Lower lobe of right lung (tissue), 2 donors: Measurements from ENCODE around the gene CCR3. TPM values are rescaled to one million over a fixed set of nuclear protein-coding genes. Genes with fewer than 3 reads are reported as not detected.

ENCODE experiments used
- ATAC-seq, 2 donors: fragments of 200-7000 bp; cut with Tn5 transposase; one replicate each; pipeline ENCODE4 v1.9.1; 2020 to 2022; ENCODE audit warnings: mild to moderate bottlenecking in 2 of 2, moderate library complexity in 2 of 2
- DNase-seq: peaks from one replicate; pipeline ENCODE4 v3.0.0-alpha.2; 2020
- H3K27ac ChIP-seq: fragments of 200-600 bp; one replicate; pipeline ENCODE4 v1.8.0; 2022
- H3K27me3 ChIP-seq: fragments of 200-600 bp; one replicate; pipeline ENCODE4 v1.8.0; 2022; ENCODE audit warnings: low read depth
- H3K36me3 ChIP-seq: fragments of 200-600 bp; one replicate; pipeline ENCODE4 v1.8.0; 2022; ENCODE audit warnings: mild to moderate bottlenecking
- H3K4me1 ChIP-seq: fragments of 200-600 bp; one replicate; pipeline ENCODE4 v1.8.0; 2022
- H3K4me3 ChIP-seq: fragments of 200-600 bp; one replicate; pipeline ENCODE4 v1.8.0; 2022; ENCODE audit warnings: mild to moderate bottlenecking
- H3K9me3 ChIP-seq: fragments of 200-600 bp; one replicate; pipeline ENCODE4 v1.8.0; 2022
- intact Hi-C: fragments of 100-400 bp; cut with DNase I; formaldehyde crosslinking; loops from one replicate; pipeline ENCODE4 v1.11.0; 2022
- total RNA-seq: library from RNA; stranded (reverse); fragmentation: NEBNext Ultra II Directional; extraction: Animal tissue kit (Norgen Biotek cat#: 25700); gene quantifications from one replicate; pipeline ENCODE4 v1.2.1, GENCODE V29; 2021
- TF ChIP-seq, protein P1 (sequence below): fragments of 200-600 bp; IDR thresholded peaks from one replicate; pipeline ENCODE4 v1.8.0; 2022; ENCODE audit warnings: antibody characterized with exemption, mild to moderate bottlenecking
- donor health status: DM: no; HTN: yes; CAD: no; lungs with severe emphysema.

The CCR3 gene
- total RNA-seq, 1 donor from 2014 or later: not detected

DNA sequence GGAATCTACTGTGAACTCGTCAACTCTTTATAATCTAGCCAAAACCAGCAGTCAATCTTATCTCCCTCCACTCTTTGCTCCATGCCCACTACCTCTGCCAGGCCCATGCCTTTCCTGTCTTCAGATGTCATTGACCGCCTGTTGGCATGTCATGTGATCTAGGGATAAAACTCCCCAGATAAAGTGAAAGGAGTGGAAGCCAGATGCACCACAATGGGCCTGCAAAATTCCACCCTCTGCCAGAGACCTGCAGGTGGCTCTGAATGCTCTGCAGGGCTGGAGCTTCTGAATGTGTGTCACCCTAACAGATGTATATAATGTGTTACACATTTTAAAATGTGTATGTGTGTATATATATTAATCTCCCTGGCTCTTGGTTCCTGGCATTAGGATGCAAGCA lies 2.3 kb upstream of the CCR3 start:
- ATAC-seq: no peak
- intact Hi-C loops: no loop called here
- Histone ChIP-seq H3K36me3 (no peaks in the 10 kb centered on the region), H3K9me3 (no peaks in the 10 kb centered on the region), H3K27ac (no peak overlapping the region), H3K4me1 (no peaks in the 10 kb centered on the region), H3K27me3 (no peaks in the 10 kb centered on the region), H3K4me3 (no peak overlapping the region)
- TF ChIP-seq, protein P1, sequence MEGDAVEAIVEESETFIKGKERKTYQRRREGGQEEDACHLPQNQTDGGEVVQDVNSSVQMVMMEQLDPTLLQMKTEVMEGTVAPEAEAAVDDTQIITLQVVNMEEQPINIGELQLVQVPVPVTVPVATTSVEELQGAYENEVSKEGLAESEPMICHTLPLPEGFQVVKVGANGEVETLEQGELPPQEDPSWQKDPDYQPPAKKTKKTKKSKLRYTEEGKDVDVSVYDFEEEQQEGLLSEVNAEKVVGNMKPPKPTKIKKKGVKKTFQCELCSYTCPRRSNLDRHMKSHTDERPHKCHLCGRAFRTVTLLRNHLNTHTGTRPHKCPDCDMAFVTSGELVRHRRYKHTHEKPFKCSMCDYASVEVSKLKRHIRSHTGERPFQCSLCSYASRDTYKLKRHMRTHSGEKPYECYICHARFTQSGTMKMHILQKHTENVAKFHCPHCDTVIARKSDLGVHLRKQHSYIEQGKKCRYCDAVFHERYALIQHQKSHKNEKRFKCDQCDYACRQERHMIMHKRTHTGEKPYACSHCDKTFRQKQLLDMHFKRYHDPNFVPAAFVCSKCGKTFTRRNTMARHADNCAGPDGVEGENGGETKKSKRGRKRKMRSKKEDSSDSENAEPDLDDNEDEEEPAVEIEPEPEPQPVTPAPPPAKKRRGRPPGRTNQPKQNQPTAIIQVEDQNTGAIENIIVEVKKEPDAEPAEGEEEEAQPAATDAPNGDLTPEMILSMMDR: no peak
- no peak for DNase-seq

DNA sequence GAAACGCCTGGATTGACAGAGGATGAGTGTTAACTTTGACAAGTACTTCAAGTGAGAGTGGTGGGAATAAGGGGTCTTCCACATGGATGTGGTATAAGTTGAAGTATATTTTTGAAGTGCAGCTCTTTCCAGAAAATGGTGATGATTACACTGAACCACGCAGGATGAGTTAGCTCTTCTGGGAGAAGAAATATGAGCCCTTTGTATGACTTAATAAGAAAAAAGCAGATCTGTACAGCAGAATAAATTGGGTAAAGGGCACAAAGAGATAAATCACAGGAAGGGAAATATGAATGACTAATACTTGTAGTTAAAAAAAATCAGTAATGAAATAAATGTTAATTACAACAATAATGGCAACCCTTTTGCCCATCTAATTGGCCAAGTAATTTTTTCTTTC lies 1.3 kb downstream of the CCR3 start:
- no peak for DNase-seq
- ATAC-seq: no peak
- no peaks in the 10 kb centered on the region for H3K4me1 ChIP-seq
- TF ChIP-seq, protein P1: no peak
- no peaks in the 10 kb centered on the region for H3K9me3 ChIP-seq
- H3K36me3 ChIP-seq: no peaks in the 10 kb centered on the region
- H3K27me3 ChIP-seq: no peaks in the 10 kb centered on the region
- H3K4me3 ChIP-seq: no peak overlapping the region
- no peak overlapping the region for H3K27ac ChIP-seq
- intact Hi-C loops: no loop called here

DNA sequence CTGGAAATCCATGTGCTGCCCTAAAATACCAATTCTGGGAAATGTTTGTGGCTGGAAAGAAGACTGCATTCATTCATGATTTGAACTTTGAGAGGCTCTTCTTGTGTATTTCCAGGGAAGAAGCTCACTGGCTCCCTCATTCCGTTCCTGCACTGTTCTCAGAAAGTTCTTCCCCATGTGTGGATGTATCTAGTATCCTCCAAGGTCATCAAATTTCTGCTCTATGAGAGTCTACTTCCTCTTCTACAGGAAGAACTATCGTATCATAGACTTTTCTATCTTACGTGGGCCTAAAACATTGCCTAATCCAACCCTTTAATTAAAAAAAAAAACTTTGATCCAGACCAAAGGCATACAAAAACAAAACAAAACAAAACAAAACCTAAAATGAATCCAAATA lies 2.9 kb downstream of the CCR3 start:
- no peak overlapping the region for H3K4me3 ChIP-seq
- H3K27ac ChIP-seq: no peak overlapping the region
- TF ChIP-seq, protein P1: no peak
- ATAC-seq: no peak
- H3K36me3 ChIP-seq: no peaks in the 10 kb centered on the region
- H3K4me1 ChIP-seq: no peaks in the 10 kb centered on the region
- DNase-seq: no peak
- no peaks in the 10 kb centered on the region for H3K27me3 ChIP-seq
- no peaks in the 10 kb centered on the region for H3K9me3 ChIP-seq
- intact Hi-C loops: no loop called here

DNA sequence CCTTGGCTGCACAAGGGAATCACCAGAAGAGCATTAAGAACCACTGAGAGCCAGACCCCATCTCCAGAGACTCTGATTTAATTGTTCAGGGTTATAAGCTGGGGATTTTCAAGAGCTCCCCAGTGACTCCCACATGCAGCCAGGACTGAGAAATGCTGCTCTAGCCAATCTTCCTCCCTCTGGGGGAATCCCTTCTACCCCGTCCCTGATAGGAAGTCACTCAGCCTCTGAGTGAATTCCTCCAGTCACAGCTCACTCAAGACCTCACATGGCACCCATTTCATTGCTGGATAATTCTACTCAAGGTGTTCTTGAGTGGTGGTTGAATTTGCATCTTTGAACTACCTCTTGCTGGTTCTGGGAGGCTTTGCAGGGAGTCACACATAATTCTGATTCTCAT lies 10.7 kb downstream of the CCR3 start:
- intact Hi-C loops: no loop called here
- ATAC-seq: no peak
- Histone ChIP-seq H3K36me3 (no peaks in the 10 kb centered on the region), H3K9me3 (no peaks in the 10 kb centered on the region), H3K27ac (no peak overlapping the region), H3K4me3 (no peak overlapping the region), H3K27me3 (no peaks in the 10 kb centered on the region), H3K4me1 (no peaks in the 10 kb centered on the region)
- TF ChIP-seq, protein P1: no peak
- no peak for DNase-seq

DNA sequence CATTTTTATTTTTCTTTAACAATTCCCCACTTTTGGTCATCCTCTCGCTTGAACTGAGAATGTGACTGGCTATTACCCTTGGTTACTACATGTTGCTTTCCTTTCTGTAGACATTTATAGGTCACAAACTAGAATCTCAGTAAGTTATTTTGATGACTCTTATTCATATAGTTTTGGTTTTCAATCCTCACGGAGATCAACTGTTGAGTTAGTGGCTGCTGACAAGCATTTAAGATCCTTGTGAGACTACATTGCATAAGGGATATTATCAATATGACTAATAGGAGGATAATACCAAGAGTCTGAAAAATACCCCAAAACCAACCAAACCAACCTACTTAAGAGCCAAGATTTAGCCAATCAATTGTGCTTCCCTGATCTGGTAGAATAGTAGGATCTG lies 16.3 kb downstream of the CCR3 start:
- Histone ChIP-seq H3K27ac (no peak overlapping the region), H3K36me3 (no peaks in the 10 kb centered on the region), H3K4me1 (no peaks in the 10 kb centered on the region), H3K27me3 (no peaks in the 10 kb centered on the region), H3K9me3 (no peaks in the 10 kb centered on the region), H3K4me3 (no peak overlapping the region)
- no peak for ATAC-seq
- DNase-seq: no peak
- TF ChIP-seq, protein P1: no peak
- intact Hi-C loops: no loop called here
